OCI-LY7 (cell line): Measurements from ENCODE around the gene HMCN1. TPM values are rescaled to one million over a fixed set of nuclear protein-coding genes. Genes with fewer than 3 reads are reported as not detected.

ENCODE experiments used
- BruUV-seq: library from RNA; stranded (reverse); fragments of 400-500 nt; replicated peaks from 2 replicates; lab custom pipeline; 2021; lab: Mats Ljungman, UMichigan
- CTCF ChIA-PET: fragments of 300-600 bp; sonication (Branson Sonifier 250); formaldehyde crosslinking; loops from one replicate; lab custom pipeline; 2022; ENCODE audit warnings: antibody characterized with exemption; ENCODE audit not compliant: unreplicated experiment; lab: Charles Lee
- POLR2A ChIA-PET: fragments of 300-600 bp; sonication (Branson Sonifier 250); formaldehyde crosslinking; loops from one replicate; lab custom pipeline; 2022; ENCODE audit warnings: antibody characterized with exemption; lab: Charles Lee
- DNase-seq: peaks from one replicate; pipeline ENCODE4 v3.0.0-alpha.2; 2015; ENCODE audit warnings: low spot score
- H2AFZ ChIP-seq: fragments of 200-600 bp; sonication (generic), shearing (Covaris generic); 2 replicates; pipeline ENCODE4 v1.6.1; 2014; ENCODE audit warnings: mild to moderate bottlenecking, antibody characterized with exemption, low read length, moderate library complexity
- H3K27ac ChIP-seq: fragments of 200-600 bp; sonication (generic); 2 replicates; pipeline ENCODE4 v1.5.1; 2014; ENCODE audit warnings: mixed run types, low read depth, mild to moderate bottlenecking, moderate library complexity, low read length, inconsistent platforms; ENCODE audit not compliant: poor library complexity, severe bottlenecking
- H3K36me3 ChIP-seq: fragments of 200-600 bp; sonication (generic); 2 replicates; pipeline ENCODE4 v1.6.1; 2014; ENCODE audit warnings: mild to moderate bottlenecking, antibody characterized with exemption, low read length, moderate library complexity, mixed read lengths; ENCODE audit not compliant: insufficient read depth
- H3K4me1 ChIP-seq: fragments of 200-600 bp; sonication (generic); 2 replicates; pipeline ENCODE4 v1.5.1; 2014; ENCODE audit warnings: mild to moderate bottlenecking, low read length; ENCODE audit not compliant: insufficient read depth, poor library complexity, severe bottlenecking
- H3K4me2 ChIP-seq: fragments of 200-600 bp; sonication (generic); 2 replicates; pipeline ENCODE4 v1.6.1; 2014; ENCODE audit warnings: mild to moderate bottlenecking, low read length
- H3K4me3 ChIP-seq: fragments of 200-600 bp; sonication (generic); 2 replicates; pipeline ENCODE4 v1.5.1; 2014; ENCODE audit warnings: mild to moderate bottlenecking, low read depth, low read length; ENCODE audit not compliant: poor library complexity, severe bottlenecking
- H3K79me2 ChIP-seq: fragments of 200-600 bp; sonication (generic); 2 replicates; pipeline ENCODE4 v1.6.1; 2016; ENCODE audit warnings: low read depth, mild to moderate bottlenecking, low read length, moderate library complexity, mixed read lengths; ENCODE audit not compliant: insufficient read depth
- H3K9me2 ChIP-seq: fragments of 200-600 bp; sonication (generic); 2 replicates; pipeline ENCODE4 v1.6.1; 2016; ENCODE audit warnings: mild to moderate bottlenecking, low read length, mixed read lengths; ENCODE audit not compliant: insufficient read depth
- H3K9me3 ChIP-seq: fragments of 200-600 bp; sonication (generic); 2 replicates; pipeline ENCODE4 v1.6.1; 2014; ENCODE audit warnings: mild to moderate bottlenecking, mixed run types, low read length, mixed read lengths
- H4K20me1 ChIP-seq: fragments of 200-600 bp; sonication (generic); 2 replicates; pipeline ENCODE4 v1.6.1; 2014; ENCODE audit warnings: mild to moderate bottlenecking, antibody characterized with exemption, low read length, moderate library complexity, mixed read lengths; ENCODE audit not compliant: insufficient read depth
- CTCF ChIP-seq: fragments of 200-600 bp; sonication (generic); conservative IDR thresholded peaks from 2 replicates; pipeline ENCODE4 v1.5.1; 2014; ENCODE audit warnings: mild to moderate bottlenecking, antibody characterized with exemption, low read length, moderate library complexity, mixed read lengths
- EZH2phosphoT487 ChIP-seq: fragments of 200-600 bp; sonication (generic); IDR thresholded peaks from 2 replicates; pipeline ENCODE4 v1.6.1; 2018; ENCODE audit warnings: low read depth, borderline replicate concordance, mild to moderate bottlenecking, mixed run types, antibody characterized with exemption, low read length, moderate library complexity, mixed read lengths
- intact Hi-C: fragments of 100-400 bp; cut with micrococcal nuclease; formaldehyde crosslinking; loops from one replicate; pipeline ENCODE4 v1.10.0; 2022; ENCODE audit not compliant: unreplicated experiment
- total RNA-seq, 2 experiments: library from RNA; depleted of rRNA in 1 of 2; stranded (reverse); fragments of >200 nt in 1 of 2; shearing (Covaris generic) in 1 of 2; gene quantifications; 2 replicates each; pipeline ENCODE4 v1.2.3, GENCODE V29; 2014 to 2022

The HMCN1 gene
- total RNA-seq, 2 experiments from 2014 or later = 0.02 TPM; not detected in 1

- no peaks in the 10 kb centered on the region for H3K4me1 ChIP-seq
- H3K36me3 ChIP-seq = no peaks in the 10 kb centered on the region
- TF ChIP-seq CTCF = no peak
- TF ChIP-seq EZH2phosphoT487 = no peak
- H4K20me1 ChIP-seq = no peaks in the 10 kb centered on the region
- no peaks in the 10 kb centered on the region for H3K79me2 ChIP-seq
- no peak overlapping the region for H3K4me2 ChIP-seq
- no peaks in the 10 kb centered on the region for H3K9me3 ChIP-seq
- H2AFZ ChIP-seq = no peak overlapping the region
- CTCF ChIA-PET = no interaction called here
- H3K4me3 ChIP-seq = no peak overlapping the region
- POLR2A ChIA-PET = interaction anchor here (0.6 to 1.1 kb wide), 4 partner anchors 10 to 657 kb away, joined by 3 to 4 read pairs (median 3); partner anchors contain the start of gene IVNS1ABP
- H3K9me2 ChIP-seq = no peaks in the 10 kb centered on the region
- no TSS peak for BruUV-seq
- no peak overlapping the region for H3K27ac ChIP-seq
- intact Hi-C loops = no loop called here
- DNase-seq = no peak
These were observed 239.5 kb downstream of the HMCN1 start for GRCh38 chr1:185973645-185974044.

GRCh38 chr1:185974367-185975170 lies 240.4 kb downstream of the HMCN1 start:
- Histone ChIP-seq H3K36me3 (no peaks in the 10 kb centered on the region), H3K4me1 (no peaks in the 10 kb centered on the region), H3K4me2 (no peak overlapping the region), H3K27ac (no peak overlapping the region), H3K79me2 (no peaks in the 10 kb centered on the region), H2AFZ (no peak overlapping the region), H3K4me3 (no peak overlapping the region), H3K9me2 (no peaks in the 10 kb centered on the region), H3K9me3 (no peaks in the 10 kb centered on the region), H4K20me1 (no peaks in the 10 kb centered on the region)
- POLR2A ChIA-PET = no interaction called here
- BruUV-seq = no TSS peak
- no peak for TF ChIP-seq CTCF
- no peak for TF ChIP-seq EZH2phosphoT487
- DNase-seq = no peak
- CTCF ChIA-PET = no interaction called here
- intact Hi-C loops = no loop called here

- intact Hi-C loops = no loop called here
- DNase-seq = no peak
- ChIA-PET POLR2A (interaction anchor here (0.8 kb wide), 1 partner anchor 12 kb away, joined by 3 read pairs; no protein-coding TSS in a partner anchor), CTCF (no interaction called here)
- no peak for TF ChIP-seq CTCF
- TF ChIP-seq EZH2phosphoT487 = no peak
- Histone ChIP-seq H3K9me3 (no peaks in the 10 kb centered on the region), H3K79me2 (no peaks in the 10 kb centered on the region), H4K20me1 (no peaks in the 10 kb centered on the region), H3K9me2 (no peaks in the 10 kb centered on the region), H3K4me1 (no peaks in the 10 kb centered on the region), H3K27ac (no peak overlapping the region), H3K4me3 (no peak overlapping the region), H3K4me2 (no peak overlapping the region), H3K36me3 (no peaks in the 10 kb centered on the region), H2AFZ (no peak overlapping the region)
- BruUV-seq = no TSS peak
These were observed 246.7 kb downstream of the HMCN1 start for GRCh38 chr1:185980891-185981290.
